ENCODE results near the gene ADSL. TPM values are rescaled to one million over a fixed set of nuclear protein-coding genes. Genes with fewer than 3 reads are reported as not detected.
"Not testable (repeated sequence)": the region's sequence is repeated elsewhere in the genome, so short reads cannot be mapped to it uniquely, and the experiment has no call there.

The ADSL gene
- total and polyA plus RNA-seq, 2 of the 4 experiments (the other 2 are of a cell fraction): 93.6 to 229 TPM

DNA sequence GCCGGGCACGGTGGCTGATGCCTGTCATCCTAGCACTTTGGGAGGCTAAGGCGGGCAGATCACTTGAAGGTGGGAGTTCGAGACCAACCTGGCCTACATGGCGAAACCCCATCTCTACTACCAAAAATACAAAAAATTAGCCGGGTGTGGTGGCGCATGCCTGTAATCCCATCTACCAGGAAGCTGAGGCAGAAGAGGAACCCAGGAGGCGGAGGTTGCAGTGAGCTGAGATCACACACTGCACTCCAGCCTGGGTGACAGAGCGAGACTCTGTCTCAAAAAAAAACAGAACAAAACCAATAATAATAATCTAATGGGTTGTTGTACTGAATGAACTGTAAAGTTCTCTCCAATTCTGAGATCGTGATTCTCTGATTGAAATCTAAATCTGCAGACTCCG lies 32.1 kb downstream of the ADSL start:
- H3K27me3 ChIP-seq (ENCODE audit: control insufficient read depth, insufficient read depth, low read length); dilution Hi-C loops (cut with HindIII; ENCODE audit: low sequenced_read_pairs, unreplicated experiment); CTCF ChIA-PET; H2BK15ac ChIP-seq (ENCODE audit: low read depth, low read length); H3K23ac ChIP-seq (ENCODE audit: low read depth, low read length); ATAC-seq (ENCODE audit: low read depth); H3K9ac ChIP-seq (ENCODE audit: low read depth, low read length); H2BK5ac ChIP-seq (ENCODE audit: low read depth, low read length, poor library complexity, severe bottlenecking); H3K4me2 ChIP-seq (ENCODE audit: low read depth, low read length); H3K27ac ChIP-seq (ENCODE audit: insufficient read depth, low read length); in situ Hi-C loops (cut with MboI; ENCODE audit: low sequenced_read_pairs); H3K4ac ChIP-seq (ENCODE audit: low read depth, low read length); H4K8ac ChIP-seq (ENCODE audit: low read depth in 2 of 2, low read length in 2 of 2); BruUV-seq (replicated peaks); H2AK5ac ChIP-seq (ENCODE audit: low read depth, low read length); H2BK20ac ChIP-seq (ENCODE audit: low read depth, low read length); H3K9me3 ChIP-seq (ENCODE audit: control insufficient read depth, insufficient read depth, low read length); H3K14ac ChIP-seq (replicated peaks; ENCODE audit: low read depth, low read length); H4K91ac ChIP-seq (ENCODE audit: insufficient read depth, low read depth, low read length); H3K4me3 ChIP-seq (ENCODE audit: insufficient read depth, low read depth, low read length); H3K56ac ChIP-seq (ENCODE audit: extremely low read depth, insufficient read depth, low read length); H2AFZ ChIP-seq (replicated peaks; ENCODE audit: low read length, poor library complexity); H3K4me1 ChIP-seq (ENCODE audit: control insufficient read depth, insufficient read depth, low read length); H3K18ac ChIP-seq (ENCODE audit: low read depth, low read length); H2BK120ac ChIP-seq (ENCODE audit: low read depth, low read length); DNase-seq; H4K5ac ChIP-seq (ENCODE audit: low read depth, low read length); H2AK9ac ChIP-seq (replicated peaks; ENCODE audit: low read depth, low read length, poor library complexity); H3K36me3 ChIP-seq (ENCODE audit: control insufficient read depth, insufficient read depth, low read length): not testable (repeated sequence)
- POLR2A ChIA-PET (ENCODE audit: unreplicated experiment): interaction anchor here (0.6 kb wide), 1 partner anchor 1217 kb away, joined by 3 read pairs; no protein-coding TSS in a partner anchor
- Histone ChIP-seq H3K9me1 (ENCODE audit: insufficient read depth, low read length) (peaks cover 19% of the 10 kb centered on the region), H4K20me1 (ENCODE audit: insufficient read depth, low read length) (peaks cover 27% of the 10 kb centered on the region), H3K79me1 (ENCODE audit: low read depth in 1 of 2, low read length in 2 of 2) (peaks cover 45 to 82% of the 10 kb centered on the region in 2 experiments)
- 100% methylated on average over 1 of the region's 11 CpGs; no CpG with 5 or more reads in 1 of the 2 experiments for WGBS, 2 experiments (ENCODE audit: extremely low coverage in 2 of 2, insufficient read length in 1 of 2)
- intact Hi-C loops (cut with micrococcal nuclease): loop anchor here (10.0 kb wide), 1 partner anchor 516 kb away; no protein-coding TSS in a partner anchor
